ENCODE measurements around the gene IGF1R. TPM values are rescaled to one million over a fixed set of nuclear protein-coding genes. Genes with fewer than 3 reads are reported as not detected.

IGF1R gene
- total and polyA plus RNA-seq, 2 of the 8 experiments (the other 6 are each of a cell fraction or from before 2014, with no cell fraction given): 32.9 to 109 TPM

- H3K4me2 ChIP-seq (ENCODE audit: insufficient read depth in 1 of 2, low read depth in 2 of 2, low read length in 2 of 2): no peak overlapping the region
- TF ChIP-seq ASH2L (IDR thresholded peaks at IDR 0.05; ENCODE audit: low read length) (no peak), ZNF274 (IDR thresholded peaks at IDR 0.05; ENCODE audit: borderline replicate concordance, extremely low read depth, low read length) (no peak), CEBPB (IDR thresholded peaks at IDR 0.05; ENCODE audit: low read depth, low read length) (no peak), EP300 (IDR thresholded peaks at IDR 0.05; ENCODE audit: borderline replicate concordance in 1 of 2, low read depth in 2 of 2, low read length in 2 of 2) (no peak), POU5F1 (IDR thresholded peaks at IDR 0.05; ENCODE audit: low read depth, low read length) (no peak), SAP30 (IDR thresholded peaks at IDR 0.05; ENCODE audit: insufficient read depth, insufficient replicate concordance, low read length) (no peak), SUZ12 (IDR thresholded peaks at IDR 0.05; ENCODE audit: low read length) (no peak), GTF2F1 (IDR thresholded peaks at IDR 0.05; ENCODE audit: borderline replicate concordance, low read depth, low read length) (no peak), EZH2 (IDR thresholded peaks at IDR 0.05; ENCODE audit: low read depth, low read length, severe bottlenecking) (no peak), SP2 (IDR thresholded peaks at IDR 0.05; ENCODE audit: low read length) (no peak)
These were observed 126.6 kb downstream of the IGF1R start for GRCh38 chr15:98774756-98775497.

More at GRCh38 chr15:98774756-98775497, 126.6 kb downstream of the IGF1R start:
- no peak overlapping the region for H3K23ac ChIP-seq (ENCODE audit: insufficient read length)
- no peak overlapping the region for H3K56ac ChIP-seq (replicated peaks; ENCODE audit: insufficient read length, low read depth, low read length)
- H4K8ac ChIP-seq (ENCODE audit: extremely low read depth, insufficient read depth, low read length): no peak overlapping the region
- H3K79me2 ChIP-seq (ENCODE audit: control insufficient read depth in 1 of 2, insufficient read depth in 2 of 2, low read length in 2 of 2): peaks cover 26 to 91% of the 10 kb centered on the region in 2 experiments
- H3K18ac ChIP-seq (ENCODE audit: extremely low read depth, low read length): no peak overlapping the region
- no peaks in the 10 kb centered on the region for H3K23me2 ChIP-seq (ENCODE audit: low read depth, low read length)
- no peak overlapping the region for H2BK12ac ChIP-seq (ENCODE audit: low read depth, low read length)
- no peak overlapping the region for H4K5ac ChIP-seq (ENCODE audit: insufficient read length, low read depth, low read length)
- no peak overlapping the region for H3K9ac ChIP-seq (replicated peaks in 1 of 4; ENCODE audit: extremely low read depth in 1 of 4, low read depth in 3 of 4, low read length in 3 of 4)
- no peak overlapping the region for H4K91ac ChIP-seq (replicated peaks; ENCODE audit: insufficient read length, low read length)
- no peak for FAIRE-seq
- peaks cover 19% of the 10 kb centered on the region for H3K79me1 ChIP-seq (ENCODE audit: low read depth, low read length)
- peak overlapping the region; percentile 20; the same call in 1 of the 2 replicates for H2BK5ac ChIP-seq (ENCODE audit: low read depth, low read length)
- H3K27me3 ChIP-seq (replicated peaks in 1 of 4; ENCODE audit: control insufficient read depth in 3 of 4, extremely low read depth in 1 of 4, insufficient read depth in 3 of 4, low read length in 3 of 4): no peaks in the 10 kb centered on the region
- H3K36me3 ChIP-seq (ENCODE audit: control insufficient read depth in 2 of 4, insufficient read depth in 4 of 4, low read length in 3 of 4): no peaks in the 10 kb centered on the region
- no peak overlapping the region for H3K4me3 ChIP-seq (ENCODE audit: extremely low read depth in 1 of 4, insufficient read depth in 2 of 4, low read depth in 3 of 4, low read length in 4 of 4)
- ChIA-PET POLR2A (ENCODE audit: partially characterized antibody) (interaction anchor here (1.1 to 1.6 kb wide), 2 partner anchors 10 to 32 kb away, joined by 3 read pairs; no protein-coding TSS in a partner anchor), CTCF (ENCODE audit: partially characterized antibody) (interaction anchor here (0.8 kb wide), 1 partner anchor 70 kb away, joined by 3 read pairs; no protein-coding TSS in a partner anchor)
- H4K20me1 ChIP-seq (replicated peaks in 1 of 2; ENCODE audit: control insufficient read depth in 1 of 2, insufficient read depth in 2 of 2, low read length in 2 of 2): peaks cover 20 to 30% of the 10 kb centered on the region in 2 experiments
- 93% methylated on average over 10 of the region's 10 CpGs; no CpG with 5 or more reads in 1 of the 2 experiments for WGBS, 2 experiments (ENCODE audit: extremely low coverage in 1 of 2, insufficient coverage in 1 of 2, insufficient read length in 1 of 2, insufficient replicate concordance in 2 of 2, low coverage in 1 of 2, low lambda C conversion rate in 2 of 2, missing lambda C conversion rate in 1 of 2)
- no peak overlapping the region for H3K4ac ChIP-seq (replicated peaks; ENCODE audit: insufficient read length, low read depth, low read length)
- no peak overlapping the region for H2BK15ac ChIP-seq (ENCODE audit: low read length)
- H3K4me1 ChIP-seq (replicated peaks in 1 of 4; ENCODE audit: control insufficient read depth in 3 of 4, insufficient read depth in 4 of 4, low read length in 3 of 4): peaks cover 13 to 37% (median 27%) of the 10 kb centered on the region in 4 experiments
- H3K14ac ChIP-seq (ENCODE audit: insufficient read length): peak overlapping the region; percentile 19
- 0 out of 2 replicates have a peak overlapping the region, but pooled peaks have one; percentile 2 for H2AK5ac ChIP-seq (ENCODE audit: low read depth, low read length)
- no peak overlapping the region for H2BK20ac ChIP-seq (ENCODE audit: low read length)
- DNase-seq (ENCODE audit: low read depth in 1 of 2, low spot score in 2 of 2): no peak
- H2AFZ ChIP-seq (ENCODE audit: low read length): no peak overlapping the region
- H2BK120ac ChIP-seq (replicated peaks; ENCODE audit: low read depth, low read length): no peak overlapping the region
- H3K27ac ChIP-seq (ENCODE audit: low read depth, low read length): no peak overlapping the region
- H3K9me3 ChIP-seq (ENCODE audit: insufficient read depth in 2 of 2, low read depth in 1 of 2, low read length in 1 of 2): no peaks in the 10 kb centered on the region
